PC-9 (cell line): Measurements from ENCODE around the gene UIMC1. TPM values are rescaled to one million over a fixed set of nuclear protein-coding genes. Genes with fewer than 3 reads are reported as not detected.

ENCODE experiments used
- BruUV-seq: library from RNA; stranded (reverse); fragments of 400-500 nt; replicated peaks from 2 replicates; lab custom pipeline; 2021; lab: Mats Ljungman, UMichigan
- CTCF ChIA-PET: fragments of 300-600 bp; sonication (Branson Sonifier 250); formaldehyde crosslinking; loops from one replicate; lab custom pipeline; 2022; ENCODE audit warnings: antibody characterized with exemption; lab: Charles Lee
- POLR2A ChIA-PET: fragments of 300-600 bp; sonication (Branson Sonifier 250); formaldehyde crosslinking; loops from one replicate; lab custom pipeline; 2022; ENCODE audit warnings: antibody characterized with exemption; ENCODE audit not compliant: unreplicated experiment; lab: Charles Lee
- DNase-seq, 2 experiments: peaks; one replicate each; pipeline versions ENCODE4 v3.0.0 to v3.0.0-alpha.2; 2015 to 2022; ENCODE audit warnings: mixed read lengths in 1 of 2
- H2AFZ ChIP-seq: fragments of 200-600 bp; sonication (generic); 2 replicates; pipeline ENCODE4 v1.8.1; 2017; ENCODE audit warnings: antibody characterized with exemption
- H3F3A ChIP-seq: fragments of 200-600 bp; sonication (generic); 2 replicates; pipeline ENCODE4 v1.8.1; 2017; ENCODE audit warnings: antibody characterized with exemption, mild to moderate bottlenecking, low read depth; ENCODE audit not compliant: insufficient read depth
- H3K27ac ChIP-seq: fragments of 200-600 bp; sonication (generic); 2 replicates; pipeline ENCODE4 v1.6.1; 2016; ENCODE audit warnings: mixed run types
- H3K27me3 ChIP-seq: fragments of 200-600 bp; sonication (generic); 2 replicates; pipeline ENCODE4 v1.6.1; 2016; ENCODE audit warnings: low read depth, mixed run types; ENCODE audit not compliant: insufficient read depth
- H3K36me3 ChIP-seq: fragments of 200-600 bp; sonication (generic); 2 replicates; pipeline ENCODE4 v1.6.1; 2016; ENCODE audit warnings: low read depth, mixed run types
- H3K4me1 ChIP-seq: fragments of 200-600 bp; sonication (generic); replicated peaks from 2 replicates; pipeline ENCODE4 v1.6.1; 2016; ENCODE audit warnings: mixed run types; ENCODE audit not compliant: insufficient read depth
- H3K4me2 ChIP-seq: fragments of 200-600 bp; sonication (generic); 2 replicates; pipeline ENCODE4 v1.6.1; 2017; ENCODE audit warnings: mixed run types
- H3K4me3 ChIP-seq: fragments of 200-600 bp; sonication (generic); 2 replicates; pipeline ENCODE4 v1.6.1; 2016; ENCODE audit warnings: mixed run types
- H3K79me2 ChIP-seq: fragments of 200-600 bp; sonication (generic); 2 replicates; pipeline ENCODE4 v1.6.1; 2017; ENCODE audit warnings: low read depth, mixed run types
- H3K9me2 ChIP-seq: fragments of 200-600 bp; sonication (generic); 2 replicates; pipeline ENCODE4 v1.8.1; 2017; ENCODE audit warnings: mild to moderate bottlenecking; ENCODE audit not compliant: insufficient read depth
- H3K9me3 ChIP-seq: fragments of 200-600 bp; sonication (generic); 2 replicates; pipeline ENCODE4 v1.8.1; 2016; ENCODE audit warnings: low read depth; ENCODE audit not compliant: insufficient read depth
- H4K20me1 ChIP-seq: fragments of 200-600 bp; sonication (generic); 2 replicates; pipeline ENCODE4 v1.8.1; 2017; ENCODE audit not compliant: insufficient read depth
- CTCF ChIP-seq: fragments of 200-600 bp; sonication (generic); conservative IDR thresholded peaks from 2 replicates; pipeline ENCODE4 v1.6.1; 2017; ENCODE audit warnings: mixed run types, antibody characterized with exemption, mild to moderate bottlenecking, moderate library complexity
- EZH2 ChIP-seq: fragments of 200-600 bp; sonication (generic); IDR thresholded peaks from 2 replicates; pipeline ENCODE4 v1.8.0; 2017; ENCODE audit warnings: antibody characterized with exemption, low read depth
- intact Hi-C: fragments of 100-400 bp; cut with micrococcal nuclease; formaldehyde crosslinking; loops from one replicate; pipeline ENCODE4 v1.10.0; 2022; ENCODE audit not compliant: unreplicated experiment
- total RNA-seq: library from RNA; stranded (reverse); gene quantifications from 2 replicates; pipeline ENCODE4 v1.2.3, GENCODE V29; 2021

Gene UIMC1
- total RNA-seq, 1 experiment from 2014 or later: 48.3 TPM

- TF ChIP-seq CTCF (no peak), EZH2 (no peak)
- Histone ChIP-seq H3K79me2 (peaks cover 25% of the 10 kb centered on the region), H4K20me1 (no peaks in the 10 kb centered on the region), H3K9me2 (no peaks in the 10 kb centered on the region), H2AFZ (no peak overlapping the region), H3K4me3 (no peak overlapping the region), H3K27me3 (no peaks in the 10 kb centered on the region), H3K4me2 (no peak overlapping the region), H3K27ac (no peak overlapping the region), H3K4me1 (peaks cover 13% of the 10 kb centered on the region), H3K9me3 (no peaks in the 10 kb centered on the region), H3F3A (0 out of 2 replicates have a peak, but pooled peaks cover under 1% of the 10 kb centered on the region), H3K36me3 (no peaks in the 10 kb centered on the region)
- DNase-seq: no peak
- no TSS peak for BruUV-seq
- intact Hi-C loops: no loop called here
- ChIA-PET CTCF (interaction anchor here (0.6 kb wide), 1 partner anchor 573 kb away, joined by 11 read pairs; no protein-coding TSS in a partner anchor), POLR2A (interaction anchor here (0.5 to 0.7 kb wide), 3 partner anchors 13 to 199 kb away, joined by 3 to 22 read pairs (median 9); partner anchors contain the start of gene UIMC1)
These were observed 13.5 kb upstream of the UIMC1 start for GRCh38 chr5:177020033-177020432.

DNA sequence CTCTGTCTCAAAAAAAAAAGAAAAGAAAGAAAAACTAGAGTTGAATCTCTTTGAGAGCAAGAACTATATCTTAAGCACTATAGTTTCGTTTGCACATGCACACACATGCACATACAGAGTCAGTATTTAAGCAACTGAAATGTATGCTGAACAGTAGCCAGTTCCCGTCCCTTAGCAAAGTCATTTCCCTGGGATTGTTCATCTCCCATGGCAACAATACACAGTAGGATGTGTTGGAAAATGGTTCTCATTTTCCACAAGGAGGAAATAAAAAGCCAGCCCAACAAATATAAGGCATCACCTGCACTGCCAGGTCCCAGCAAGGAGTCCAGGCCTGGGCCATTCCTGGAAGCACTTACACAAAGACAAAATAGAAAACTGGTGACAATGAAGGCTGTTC is 11.8 kb upstream of the UIMC1 start:
- Histone ChIP-seq H3F3A (no peaks in the 10 kb centered on the region), H4K20me1 (no peaks in the 10 kb centered on the region), H3K4me2 (no peak overlapping the region), H3K36me3 (no peaks in the 10 kb centered on the region), H3K27me3 (no peaks in the 10 kb centered on the region), H3K9me3 (no peaks in the 10 kb centered on the region), H3K79me2 (peaks cover 12% of the 10 kb centered on the region), H3K4me1 (peaks cover 9% of the 10 kb centered on the region), H2AFZ (no peak overlapping the region), H3K9me2 (no peaks in the 10 kb centered on the region), H3K27ac (no peak overlapping the region), H3K4me3 (no peak overlapping the region)
- CTCF ChIA-PET: no interaction called here
- no peak for DNase-seq
- intact Hi-C loops: no loop called here
- POLR2A ChIA-PET: no interaction called here
- TF ChIP-seq CTCF: no peak
- no TSS peak for BruUV-seq

GRCh38 chr5:177015156-177015555 is 8.6 kb upstream of the UIMC1 start:
- Histone ChIP-seq H3K9me2 (no peaks in the 10 kb centered on the region), H3F3A (no peaks in the 10 kb centered on the region), H3K36me3 (no peaks in the 10 kb centered on the region), H3K79me2 (no peaks in the 10 kb centered on the region), H3K27me3 (no peaks in the 10 kb centered on the region), H4K20me1 (no peaks in the 10 kb centered on the region), H3K4me2 (no peak overlapping the region), H3K4me3 (no peak overlapping the region), H3K9me3 (no peaks in the 10 kb centered on the region), H3K4me1 (no peaks in the 10 kb centered on the region), H2AFZ (no peak overlapping the region), H3K27ac (no peak overlapping the region)
- DNase-seq: no peak
- intact Hi-C loops: no loop called here
- CTCF ChIA-PET: no interaction called here
- TF ChIP-seq CTCF (no peak), EZH2 (no peak)
- POLR2A ChIA-PET: no interaction called here
- BruUV-seq: no TSS peak
